ENCODE data around the gene VPS72.

The VPS72 gene

GRCh38 chr1:151144474-151145303 is 45.3 kb downstream of the VPS72 start:
- DNase-seq (ENCODE audit: low spot score): no peak

- DNase-seq (ENCODE audit: low spot score): no peak
Measured at GRCh38 chr1:151143986-151144385, 46.0 kb downstream of the VPS72 start.

DNA sequence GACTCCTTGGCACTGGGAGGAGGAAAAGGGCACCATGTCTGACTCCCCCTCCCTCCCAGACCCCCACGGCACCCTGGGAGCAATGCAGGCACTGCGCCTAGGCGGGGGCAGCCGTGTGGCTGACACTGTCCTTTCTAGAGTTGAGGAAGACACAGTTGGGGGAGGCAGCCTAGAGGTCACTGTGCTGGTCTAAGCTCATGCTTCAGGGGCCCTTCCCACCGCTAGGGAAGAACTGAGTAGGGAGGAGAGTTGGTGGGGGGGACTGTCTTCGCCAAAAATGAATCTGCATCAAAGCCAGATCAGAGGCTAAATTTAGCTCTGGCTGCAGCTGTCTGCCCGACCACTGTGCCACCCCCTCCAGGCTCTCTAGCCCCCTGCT is 47.0 kb downstream of the VPS72 start:
- no peak for DNase-seq (ENCODE audit: low spot score)

DNA sequence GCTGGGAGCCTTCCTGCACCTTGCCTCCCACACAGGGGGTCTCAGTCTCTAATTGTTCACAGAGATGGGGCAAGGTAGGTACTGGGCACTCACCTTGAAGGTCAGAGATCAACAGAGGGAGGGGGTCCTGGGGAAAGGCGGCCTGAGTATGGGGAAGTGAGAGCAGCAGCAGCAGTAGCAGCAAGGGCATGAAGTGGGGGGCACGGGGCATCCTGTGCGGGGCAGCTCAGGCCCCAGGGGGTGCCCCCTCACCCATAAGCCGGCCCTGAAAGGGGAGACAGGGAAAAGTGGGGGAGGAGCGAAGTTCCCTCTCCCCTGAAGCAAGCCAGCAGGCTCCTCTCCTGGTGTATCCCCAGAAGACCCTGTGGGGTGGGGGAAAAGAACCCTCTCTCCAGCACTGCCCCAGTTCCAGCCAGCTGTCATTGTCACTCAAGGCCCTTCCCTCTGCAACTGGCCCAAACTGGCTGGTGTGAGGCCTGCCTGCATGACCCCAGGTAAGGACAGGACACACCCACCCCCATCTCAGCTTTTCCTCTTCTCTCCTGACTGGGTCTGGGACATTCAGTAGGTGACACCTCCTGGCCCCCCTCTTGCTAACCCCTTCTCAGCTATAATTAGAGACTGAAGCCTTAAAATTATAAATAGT is 47.5 kb downstream of the VPS72 start:
- DNase-seq (ENCODE audit: low spot score): no peak

GRCh38 chr1:151137789-151138188 is 52.2 kb downstream of the VPS72 start:
- no peak for DNase-seq (ENCODE audit: low spot score)

DNA sequence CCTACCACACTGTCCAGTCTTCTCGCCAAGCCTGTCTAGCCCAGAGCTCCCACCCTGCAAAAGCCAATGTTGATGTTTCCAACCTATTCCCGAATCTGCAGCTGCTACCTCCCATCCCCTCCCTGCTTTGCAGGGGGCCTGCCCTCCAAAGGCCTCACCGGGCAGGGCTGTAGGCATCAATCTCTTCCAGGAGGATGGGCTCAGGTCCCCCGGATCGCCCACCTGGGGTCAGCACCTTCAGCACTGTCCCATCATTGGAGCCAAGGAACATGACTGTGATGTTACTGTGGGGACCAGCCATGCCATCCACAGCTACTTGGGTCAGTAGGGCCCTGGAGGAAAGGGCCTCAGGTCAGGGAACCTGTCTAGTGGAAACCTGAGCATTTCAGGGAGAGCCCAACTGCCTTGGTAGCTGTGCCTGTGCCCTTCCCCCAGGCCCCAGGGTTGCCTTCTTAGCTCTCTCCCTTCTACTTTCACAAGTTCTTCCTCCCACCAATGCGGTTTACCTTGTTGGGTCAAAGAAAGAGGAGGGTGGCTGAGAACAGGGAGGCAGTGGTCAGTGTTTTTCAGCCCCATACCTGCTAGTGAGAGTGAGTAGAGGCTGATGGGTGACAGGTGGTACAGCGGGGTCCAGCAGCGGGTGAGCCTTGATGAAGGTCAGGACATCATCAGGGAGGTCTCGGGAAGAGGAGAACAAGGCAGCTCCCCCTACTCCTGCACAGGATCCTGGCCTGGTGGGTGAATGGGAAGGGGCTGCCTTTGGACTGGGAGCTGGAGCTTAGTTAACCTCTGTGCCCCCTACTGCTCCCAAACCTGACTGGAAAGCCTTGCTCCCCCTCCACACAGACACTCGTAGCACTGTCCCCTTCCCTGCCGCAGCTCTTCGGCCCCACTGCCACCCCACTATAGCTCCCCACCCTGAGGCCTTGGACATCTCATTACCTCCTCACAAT is 54.3 kb downstream of the VPS72 start:
- no peak for DNase-seq (ENCODE audit: low spot score)

- no peak for DNase-seq (ENCODE audit: low spot score)
Measured at GRCh38 chr1:151134991-151135390, 55.0 kb downstream of the VPS72 start.

GRCh38 chr1:151134396-151134795 is 55.6 kb downstream of the VPS72 start:
- DNase-seq (ENCODE audit: low spot score): no peak

GRCh38 chr1:151133018-151133806 is 56.8 kb downstream of the VPS72 start:
- no peak for DNase-seq (ENCODE audit: low spot score)

GRCh38 chr1:151132335-151133017 is 57.5 kb downstream of the VPS72 start:
- DNase-seq (ENCODE audit: low spot score): no peak

- no peak for DNase-seq (ENCODE audit: low spot score)
Measured at GRCh38 chr1:151131701-151132334, 58.2 kb downstream of the VPS72 start.

GRCh38 chr1:151130987-151131586 is 58.9 kb downstream of the VPS72 start:
- no peak for DNase-seq (ENCODE audit: low spot score)

GRCh38 chr1:151128800-151129199 is 61.2 kb downstream of the VPS72 start:
- DNase-seq (ENCODE audit: low spot score): no peak

Data from COLO829 (cell line).